ENCODE results near the gene LMNA. TPM values are rescaled to one million over a fixed set of nuclear protein-coding genes. Genes with fewer than 3 reads are reported as not detected.

LMNA gene
- polyA plus RNA-seq, 1 of the 3 experiments (the other 2 are of a cell fraction) = 983 TPM

GRCh38 chr1:156123356-156124196 lies 9.1 kb downstream of the LMNA start (continued):
- TF ChIP-seq ZBTB33 (IDR thresholded peaks at IDR 0.05; ENCODE audit: borderline replicate concordance, low read depth) = peak; percentile 57; the same call in 1 of the 2 replicates
- TF ChIP-seq USF1 (IDR thresholded peaks at IDR 0.05; ENCODE audit: borderline replicate concordance, low read depth) = no peak
- TF ChIP-seq FOSL2 (IDR thresholded peaks at IDR 0.05; ENCODE audit: borderline replicate concordance, low read depth) = peak; percentile 90
- peak; percentile 54 for TF ChIP-seq CTCF (IDR thresholded peaks at IDR 0.05)
- peak; percentile 89 for TF ChIP-seq MAX (IDR thresholded peaks at IDR 0.05; ENCODE audit: low read depth)
- peak; percentile 59 for TF ChIP-seq CHD2 (IDR thresholded peaks at IDR 0.05; ENCODE audit: low read length, partially characterized antibody)
- TF ChIP-seq RXRA (IDR thresholded peaks at IDR 0.05; ENCODE audit: borderline replicate concordance, low read depth) = peak; percentile 23; the same call in 1 of the 2 replicates
- TF ChIP-seq GATA2 (CRISPR knock-in tag; IDR thresholded peaks at IDR 0.05) = peak; percentile 41; the same call in 1 of the 2 replicates
- TF ChIP-seq YY1 (IDR thresholded peaks at IDR 0.05; ENCODE audit: low read depth) = no peak
- TF ChIP-seq REST (IDR thresholded peaks at IDR 0.05; ENCODE audit: low read depth, low read length) = peak; percentile 49; the same call in 1 of the 2 replicates
- TF ChIP-seq RAD21 (IDR thresholded peaks at IDR 0.05; ENCODE audit: low read length) = no peak
- no peak for TF ChIP-seq ELF1 (IDR thresholded peaks at IDR 0.05)

Measured in SK-N-SH (cell line).